Measurements from ENCODE around the gene AOPEP.

- TF ChIP-seq, protein P1, sequence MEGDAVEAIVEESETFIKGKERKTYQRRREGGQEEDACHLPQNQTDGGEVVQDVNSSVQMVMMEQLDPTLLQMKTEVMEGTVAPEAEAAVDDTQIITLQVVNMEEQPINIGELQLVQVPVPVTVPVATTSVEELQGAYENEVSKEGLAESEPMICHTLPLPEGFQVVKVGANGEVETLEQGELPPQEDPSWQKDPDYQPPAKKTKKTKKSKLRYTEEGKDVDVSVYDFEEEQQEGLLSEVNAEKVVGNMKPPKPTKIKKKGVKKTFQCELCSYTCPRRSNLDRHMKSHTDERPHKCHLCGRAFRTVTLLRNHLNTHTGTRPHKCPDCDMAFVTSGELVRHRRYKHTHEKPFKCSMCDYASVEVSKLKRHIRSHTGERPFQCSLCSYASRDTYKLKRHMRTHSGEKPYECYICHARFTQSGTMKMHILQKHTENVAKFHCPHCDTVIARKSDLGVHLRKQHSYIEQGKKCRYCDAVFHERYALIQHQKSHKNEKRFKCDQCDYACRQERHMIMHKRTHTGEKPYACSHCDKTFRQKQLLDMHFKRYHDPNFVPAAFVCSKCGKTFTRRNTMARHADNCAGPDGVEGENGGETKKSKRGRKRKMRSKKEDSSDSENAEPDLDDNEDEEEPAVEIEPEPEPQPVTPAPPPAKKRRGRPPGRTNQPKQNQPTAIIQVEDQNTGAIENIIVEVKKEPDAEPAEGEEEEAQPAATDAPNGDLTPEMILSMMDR (IDR thresholded peaks at IDR 0.05) = no peak
- TF ChIP-seq EZH2phosphoT487 (IDR thresholded peaks at IDR 0.05) (no peak), EZH2 (IDR thresholded peaks at IDR 0.05) (no peak)
These were observed 329.5 kb downstream of the AOPEP start for GRCh38 chr9:95055851-95056551.
